ENCODE data around the gene KRT27. TPM values are rescaled to one million over a fixed set of nuclear protein-coding genes. Genes with fewer than 3 reads are reported as not detected.

Gene KRT27, protein sequence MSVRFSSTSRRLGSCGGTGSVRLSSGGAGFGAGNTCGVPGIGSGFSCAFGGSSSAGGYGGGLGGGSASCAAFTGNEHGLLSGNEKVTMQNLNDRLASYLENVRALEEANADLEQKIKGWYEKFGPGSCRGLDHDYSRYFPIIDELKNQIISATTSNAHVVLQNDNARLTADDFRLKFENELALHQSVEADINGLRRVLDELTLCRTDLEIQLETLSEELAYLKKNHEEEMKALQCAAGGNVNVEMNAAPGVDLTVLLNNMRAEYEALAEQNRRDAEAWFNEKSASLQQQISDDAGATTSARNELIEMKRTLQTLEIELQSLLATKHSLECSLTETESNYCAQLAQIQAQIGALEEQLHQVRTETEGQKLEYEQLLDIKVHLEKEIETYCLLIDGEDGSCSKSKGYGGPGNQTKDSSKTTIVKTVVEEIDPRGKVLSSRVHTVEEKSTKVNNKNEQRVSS
- total RNA-seq, result not detected

DNA sequence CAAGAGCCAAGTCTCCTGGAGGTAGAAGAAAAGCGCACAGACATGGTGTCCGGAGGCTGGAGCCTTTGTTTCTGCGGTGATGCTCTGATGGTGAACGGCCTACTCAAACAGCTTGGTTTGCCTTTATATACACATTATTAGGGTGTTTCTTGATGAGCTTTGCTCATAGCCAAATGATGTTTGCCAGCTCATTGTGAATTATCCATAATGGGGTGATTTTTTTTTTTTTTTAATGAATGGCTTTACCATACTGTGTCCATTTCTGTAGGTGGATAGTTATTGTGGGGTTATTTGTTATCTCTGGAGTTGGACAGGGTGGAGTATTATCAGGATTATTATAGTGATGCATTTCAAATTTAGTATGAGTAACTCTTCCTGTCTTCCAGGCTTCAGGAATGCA lies at the start of gene KRT27:
KRT27 (minus strand) TSS at position 101 of the 400 bp plus-strand sequence; CDS start at position 44, 57 bp downstream.
- TF ChIP-seq, protein P1, sequence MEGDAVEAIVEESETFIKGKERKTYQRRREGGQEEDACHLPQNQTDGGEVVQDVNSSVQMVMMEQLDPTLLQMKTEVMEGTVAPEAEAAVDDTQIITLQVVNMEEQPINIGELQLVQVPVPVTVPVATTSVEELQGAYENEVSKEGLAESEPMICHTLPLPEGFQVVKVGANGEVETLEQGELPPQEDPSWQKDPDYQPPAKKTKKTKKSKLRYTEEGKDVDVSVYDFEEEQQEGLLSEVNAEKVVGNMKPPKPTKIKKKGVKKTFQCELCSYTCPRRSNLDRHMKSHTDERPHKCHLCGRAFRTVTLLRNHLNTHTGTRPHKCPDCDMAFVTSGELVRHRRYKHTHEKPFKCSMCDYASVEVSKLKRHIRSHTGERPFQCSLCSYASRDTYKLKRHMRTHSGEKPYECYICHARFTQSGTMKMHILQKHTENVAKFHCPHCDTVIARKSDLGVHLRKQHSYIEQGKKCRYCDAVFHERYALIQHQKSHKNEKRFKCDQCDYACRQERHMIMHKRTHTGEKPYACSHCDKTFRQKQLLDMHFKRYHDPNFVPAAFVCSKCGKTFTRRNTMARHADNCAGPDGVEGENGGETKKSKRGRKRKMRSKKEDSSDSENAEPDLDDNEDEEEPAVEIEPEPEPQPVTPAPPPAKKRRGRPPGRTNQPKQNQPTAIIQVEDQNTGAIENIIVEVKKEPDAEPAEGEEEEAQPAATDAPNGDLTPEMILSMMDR (IDR thresholded peaks at IDR 0.05; ENCODE audit: low read depth), result no peak

DNA sequence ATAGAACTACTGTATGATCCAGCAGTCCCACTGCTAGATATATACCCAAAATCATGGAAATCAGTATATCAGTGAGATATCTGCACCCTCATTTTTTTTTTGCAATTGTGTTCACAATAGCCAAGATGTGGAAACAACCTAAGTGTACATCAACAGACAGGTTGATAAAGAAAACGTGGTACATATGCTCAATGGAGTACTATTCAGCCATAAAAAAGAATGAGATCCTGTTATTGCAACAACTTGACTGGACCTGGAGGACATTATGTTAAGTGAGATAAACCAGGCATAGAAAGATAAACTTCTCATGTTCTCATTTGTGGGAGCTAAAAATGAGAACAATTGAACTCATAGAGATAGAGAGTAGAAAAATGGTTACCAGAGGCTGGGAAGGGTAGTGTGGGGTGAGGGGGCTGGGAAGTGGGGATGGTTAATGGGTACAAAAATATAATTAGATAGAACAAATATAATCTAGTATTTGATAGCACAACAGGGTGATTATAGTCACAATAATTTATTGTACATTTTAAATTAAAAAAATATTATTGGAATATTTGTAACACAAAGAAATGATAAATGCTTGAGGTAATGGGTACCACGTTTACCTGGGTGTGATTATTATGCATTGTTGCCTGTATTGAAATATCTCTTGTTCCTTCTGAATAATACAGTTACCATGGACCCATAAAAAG lies 47.9 kb upstream of the KRT27 start:
- TF ChIP-seq, protein P1 (IDR thresholded peaks at IDR 0.05; ENCODE audit: low read depth), result no peak

DNA sequence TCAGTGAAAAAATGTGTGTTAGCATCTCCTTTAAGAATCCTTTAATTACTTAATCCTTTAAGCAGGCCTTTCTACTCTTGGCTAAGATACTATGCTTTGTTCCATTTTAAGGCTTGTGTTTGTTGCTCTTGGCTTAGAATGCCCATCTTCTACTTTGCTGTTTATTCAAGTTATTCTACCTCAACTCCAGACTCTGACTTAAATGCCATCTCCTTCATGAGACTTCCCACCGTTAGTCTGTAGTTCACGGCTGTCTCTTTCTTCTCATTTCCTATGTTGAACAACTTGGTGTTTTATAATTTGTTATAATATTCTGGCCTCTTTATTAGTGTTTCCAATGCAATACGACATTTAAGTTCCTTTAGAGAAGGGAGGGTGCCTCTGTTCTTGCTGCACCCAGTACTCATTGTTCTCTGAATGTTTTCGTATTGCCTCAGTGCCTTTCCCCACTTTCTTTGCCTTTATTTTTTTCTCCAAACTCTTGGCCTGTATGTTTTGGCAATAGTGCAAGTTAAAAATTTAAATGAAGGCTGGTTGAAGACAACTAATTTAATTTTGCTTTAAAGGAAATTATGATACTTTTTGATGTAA lies 46.2 kb upstream of the KRT27 start:
- TF ChIP-seq, protein P1 (IDR thresholded peaks at IDR 0.05; ENCODE audit: low read depth), result no peak

DNA sequence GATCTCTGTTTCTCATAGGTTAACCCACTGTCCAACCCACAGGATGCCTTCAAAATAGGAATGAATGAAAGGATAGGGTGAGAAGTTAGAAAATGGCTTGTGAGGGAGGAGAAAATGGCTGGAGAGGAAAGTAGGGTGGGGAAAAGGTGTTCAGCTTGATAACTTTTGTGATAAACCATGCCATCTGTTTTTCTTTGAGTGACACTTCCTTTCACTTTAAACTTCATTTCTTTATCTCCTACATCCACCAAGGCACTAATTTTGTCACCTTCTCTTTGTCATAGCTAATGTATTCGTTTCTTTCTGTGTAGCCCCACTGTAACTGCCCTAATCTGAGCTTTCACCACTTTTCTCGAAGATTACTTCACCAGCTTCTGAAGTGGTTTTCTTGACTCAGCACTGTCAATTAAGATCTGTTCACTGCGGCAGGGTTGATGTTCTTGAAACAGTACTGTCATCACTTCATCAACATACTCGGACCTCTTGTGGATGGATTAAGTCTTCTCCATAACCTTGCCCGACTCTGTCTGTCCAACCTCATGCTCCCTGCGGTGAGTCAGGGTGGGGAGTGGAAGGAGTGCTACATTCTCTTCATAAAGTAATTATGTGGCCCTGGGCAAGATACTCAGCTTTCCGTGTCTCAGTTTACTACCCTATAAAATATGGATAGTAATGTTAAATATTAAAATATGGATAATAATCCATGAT lies 45.5 kb upstream of the KRT27 start:
- TF ChIP-seq, protein P1 (IDR thresholded peaks at IDR 0.05; ENCODE audit: low read depth), result no peak

DNA sequence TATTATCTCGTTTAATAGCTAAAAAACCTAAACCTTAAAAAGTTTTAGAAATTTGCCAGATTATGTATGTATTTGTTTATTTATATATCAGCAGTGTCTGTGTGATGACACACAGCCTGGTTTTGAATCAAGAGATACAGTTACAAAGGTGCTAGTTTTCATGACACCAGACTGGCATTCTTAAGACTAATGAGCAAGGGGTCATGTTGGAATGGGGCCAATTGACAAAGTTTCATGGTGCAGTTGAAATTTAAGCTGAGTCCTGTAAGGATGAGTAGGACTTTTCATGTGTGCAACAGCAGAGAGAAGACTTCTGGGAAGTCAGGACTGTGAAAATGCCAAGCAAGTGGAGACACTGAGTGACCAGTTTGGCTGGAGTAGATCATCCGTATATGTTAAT lies 43.2 kb upstream of the KRT27 start:
- TF ChIP-seq, protein P1 (IDR thresholded peaks at IDR 0.05; ENCODE audit: low read depth), result no peak

DNA sequence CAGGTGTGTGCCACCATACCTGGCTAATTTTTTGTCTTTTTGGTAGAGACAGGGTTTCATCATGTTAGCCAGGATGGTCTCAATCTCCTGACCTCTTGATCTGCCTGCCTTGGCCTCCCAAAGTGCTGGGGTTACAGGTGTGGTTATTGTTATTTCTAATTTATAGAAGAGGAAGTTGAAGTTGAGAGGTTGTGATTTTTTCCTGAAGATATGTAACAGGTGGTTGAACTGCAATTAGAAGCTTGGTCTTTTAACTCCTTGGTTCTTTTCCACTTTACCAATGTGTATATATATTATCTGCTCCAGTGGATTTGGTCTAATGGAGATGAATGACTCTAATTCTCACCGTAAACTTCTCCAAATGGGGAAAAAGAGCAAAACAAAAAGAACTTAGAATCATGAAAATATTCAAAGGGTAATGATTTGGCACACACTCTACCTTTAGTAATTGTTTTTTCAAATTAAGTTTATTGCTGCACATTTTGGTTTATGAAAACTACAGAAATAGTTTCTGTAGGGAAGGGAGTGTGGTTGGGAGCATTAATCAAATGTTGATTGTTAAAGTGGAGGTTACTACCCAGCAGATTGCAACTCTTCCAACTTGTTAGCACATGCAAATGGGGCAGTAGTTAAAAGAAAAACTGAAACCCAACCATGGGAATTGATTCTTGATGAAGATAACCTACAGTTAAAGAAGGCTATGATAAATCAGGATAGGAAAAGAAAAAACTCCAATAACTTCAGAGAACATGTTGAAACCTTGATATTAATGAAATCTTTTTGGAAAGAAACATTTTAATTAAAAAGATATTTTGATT lies 41.9 kb upstream of the KRT27 start:
- TF ChIP-seq, protein P1 (IDR thresholded peaks at IDR 0.05; ENCODE audit: low read depth), result no peak
